Measurements from ENCODE around the gene PLK1.

Gene PLK1

GRCh38 chr16:23691483-23692189, 12.9 kb downstream of the PLK1 start:
- peaks cover 55% of the 10 kb centered on the region for H3K36me3 ChIP-seq (replicated peaks)
- in situ Hi-C loops (cut with MboI; ENCODE audit: low sequenced_read_pairs), result no loop called here
- no peak for DNase-seq (ENCODE audit: low spot score in 2 of 2)

GRCh38 chr16:23692190-23692837, 13.6 kb downstream of the PLK1 start:
- no peaks in the 10 kb centered on the region for H3K4me1 ChIP-seq
- H3K27me3 ChIP-seq (ENCODE audit: low read depth), result no peaks in the 10 kb centered on the region
- H3K36me3 ChIP-seq (replicated peaks), result peaks cover 49% of the 10 kb centered on the region
- H3K9me3 ChIP-seq, result no peaks in the 10 kb centered on the region
- DNase-seq (ENCODE audit: low spot score in 2 of 2), result no peak
- in situ Hi-C loops (cut with MboI; ENCODE audit: low sequenced_read_pairs), result no loop called here
- H3K4me3 ChIP-seq, result no peak overlapping the region

More at GRCh38 chr16:23691483-23692189, 12.9 kb downstream of the PLK1 start:
- H3K27me3 ChIP-seq (ENCODE audit: low read depth), result no peaks in the 10 kb centered on the region
- H3K4me1 ChIP-seq, result no peaks in the 10 kb centered on the region
- no peaks in the 10 kb centered on the region for H3K9me3 ChIP-seq
- no peak overlapping the region for H3K4me3 ChIP-seq

GRCh38 chr16:23694265-23694643, 15.6 kb downstream of the PLK1 start:
- H3K4me3 ChIP-seq, result no peak overlapping the region
- no peaks in the 10 kb centered on the region for H3K4me1 ChIP-seq
- DNase-seq (ENCODE audit: low spot score in 2 of 2), result no peak
- in situ Hi-C loops (cut with MboI; ENCODE audit: low sequenced_read_pairs), result no loop called here
- no peaks in the 10 kb centered on the region for H3K27me3 ChIP-seq (ENCODE audit: low read depth)
- no peaks in the 10 kb centered on the region for H3K9me3 ChIP-seq
- peaks cover 29% of the 10 kb centered on the region for H3K36me3 ChIP-seq (replicated peaks)

- no peaks in the 10 kb centered on the region for H3K9me3 ChIP-seq
- H3K27me3 ChIP-seq (ENCODE audit: low read depth), result no peaks in the 10 kb centered on the region
- in situ Hi-C loops (cut with MboI; ENCODE audit: low sequenced_read_pairs), result no loop called here
- peaks cover 24% of the 10 kb centered on the region for H3K36me3 ChIP-seq (replicated peaks)
- H3K4me3 ChIP-seq, result no peak overlapping the region
- no peaks in the 10 kb centered on the region for H3K4me1 ChIP-seq
- DNase-seq (ENCODE audit: low spot score in 2 of 2), result peak in 1 of 2 experiments; percentile 47
These were observed 16.1 kb downstream of the PLK1 start for GRCh38 chr16:23694644-23695373.

GRCh38 chr16:23695756-23696155, 17.1 kb downstream of the PLK1 start:
- H3K36me3 ChIP-seq (replicated peaks), result peaks cover 16% of the 10 kb centered on the region
- H3K4me3 ChIP-seq, result no peak overlapping the region
- no peaks in the 10 kb centered on the region for H3K27me3 ChIP-seq (ENCODE audit: low read depth)
- H3K4me1 ChIP-seq, result no peaks in the 10 kb centered on the region
- no peak for DNase-seq (ENCODE audit: low spot score in 2 of 2)
- in situ Hi-C loops (cut with MboI; ENCODE audit: low sequenced_read_pairs), result no loop called here
- no peaks in the 10 kb centered on the region for H3K9me3 ChIP-seq

- Histone ChIP-seq H3K4me1 (no peaks in the 10 kb centered on the region), H3K36me3 (replicated peaks) (no peaks in the 10 kb centered on the region), H3K4me3 (no peak overlapping the region), H3K27me3 (ENCODE audit: low read depth) (no peaks in the 10 kb centered on the region), H3K9me3 (no peaks in the 10 kb centered on the region)
- in situ Hi-C loops (cut with MboI; ENCODE audit: low sequenced_read_pairs), result no loop called here
- no peak for DNase-seq (ENCODE audit: low spot score in 2 of 2)
These were observed 20.4 kb downstream of the PLK1 start for GRCh38 chr16:23699100-23699499.

- Histone ChIP-seq H3K9me3 (no peaks in the 10 kb centered on the region), H3K36me3 (replicated peaks) (no peaks in the 10 kb centered on the region), H3K4me1 (no peaks in the 10 kb centered on the region), H3K27me3 (ENCODE audit: low read depth) (no peaks in the 10 kb centered on the region), H3K4me3 (no peak overlapping the region)
- in situ Hi-C loops (cut with MboI; ENCODE audit: low sequenced_read_pairs), result no loop called here
- no peak for DNase-seq (ENCODE audit: low spot score in 2 of 2)
These were observed 21.4 kb downstream of the PLK1 start for GRCh38 chr16:23700093-23700492.

- Histone ChIP-seq H3K9me3 (no peaks in the 10 kb centered on the region), H3K4me1 (no peaks in the 10 kb centered on the region), H3K4me3 (no peak overlapping the region), H3K27me3 (ENCODE audit: low read depth) (no peaks in the 10 kb centered on the region), H3K36me3 (replicated peaks) (no peaks in the 10 kb centered on the region)
- in situ Hi-C loops (cut with MboI; ENCODE audit: low sequenced_read_pairs), result no loop called here
- DNase-seq (ENCODE audit: low spot score in 2 of 2), result no peak
These were observed 21.8 kb downstream of the PLK1 start for GRCh38 chr16:23700509-23700908.

GRCh38 chr16:23701045-23701444, 22.4 kb downstream of the PLK1 start:
- Histone ChIP-seq H3K4me3 (no peak overlapping the region), H3K4me1 (no peaks in the 10 kb centered on the region), H3K36me3 (replicated peaks) (no peaks in the 10 kb centered on the region), H3K9me3 (no peaks in the 10 kb centered on the region), H3K27me3 (ENCODE audit: low read depth) (no peaks in the 10 kb centered on the region)
- no peak for DNase-seq (ENCODE audit: low spot score in 2 of 2)
- in situ Hi-C loops (cut with MboI; ENCODE audit: low sequenced_read_pairs), result no loop called here

- in situ Hi-C loops (cut with MboI; ENCODE audit: low sequenced_read_pairs), result no loop called here
- Histone ChIP-seq H3K27me3 (ENCODE audit: low read depth) (no peaks in the 10 kb centered on the region), H3K36me3 (replicated peaks) (no peaks in the 10 kb centered on the region), H3K4me1 (no peaks in the 10 kb centered on the region), H3K9me3 (no peaks in the 10 kb centered on the region), H3K4me3 (no peak overlapping the region)
- no peak for DNase-seq (ENCODE audit: low spot score in 2 of 2)
These were observed 24.3 kb downstream of the PLK1 start for GRCh38 chr16:23702951-23703350.

GRCh38 chr16:23704772-23705516, 26.3 kb downstream of the PLK1 start:
- in situ Hi-C loops (cut with MboI; ENCODE audit: low sequenced_read_pairs), result no loop called here
- no peak for DNase-seq (ENCODE audit: low spot score in 2 of 2)
- H3K4me3 ChIP-seq, result no peak overlapping the region
- no peaks in the 10 kb centered on the region for H3K36me3 ChIP-seq (replicated peaks)
- H3K27me3 ChIP-seq (ENCODE audit: low read depth), result no peaks in the 10 kb centered on the region
- no peaks in the 10 kb centered on the region for H3K9me3 ChIP-seq
- H3K4me1 ChIP-seq, result no peaks in the 10 kb centered on the region

- Histone ChIP-seq H3K9me3 (no peaks in the 10 kb centered on the region), H3K4me1 (no peaks in the 10 kb centered on the region), H3K27me3 (ENCODE audit: low read depth) (no peaks in the 10 kb centered on the region), H3K4me3 (no peak overlapping the region), H3K36me3 (replicated peaks) (no peaks in the 10 kb centered on the region)
- in situ Hi-C loops (cut with MboI; ENCODE audit: low sequenced_read_pairs), result no loop called here
- DNase-seq (ENCODE audit: low spot score in 2 of 2), result no peak
These were observed 26.8 kb downstream of the PLK1 start for GRCh38 chr16:23705517-23705902.

- H3K27me3 ChIP-seq (ENCODE audit: low read depth), result no peaks in the 10 kb centered on the region
- H3K9me3 ChIP-seq, result no peaks in the 10 kb centered on the region
- H3K36me3 ChIP-seq (replicated peaks), result no peaks in the 10 kb centered on the region
- no peak for DNase-seq (ENCODE audit: low spot score in 2 of 2)
- no peaks in the 10 kb centered on the region for H3K4me1 ChIP-seq
- in situ Hi-C loops (cut with MboI; ENCODE audit: low sequenced_read_pairs), result no loop called here
- no peak overlapping the region for H3K4me3 ChIP-seq
These were observed 27.8 kb downstream of the PLK1 start for GRCh38 chr16:23706439-23706838.

- no peak overlapping the region for H3K4me3 ChIP-seq
- no peaks in the 10 kb centered on the region for H3K36me3 ChIP-seq (replicated peaks)
- no peaks in the 10 kb centered on the region for H3K9me3 ChIP-seq
- H3K27me3 ChIP-seq (ENCODE audit: low read depth), result no peaks in the 10 kb centered on the region
- H3K4me1 ChIP-seq, result no peaks in the 10 kb centered on the region
- no peak for DNase-seq (ENCODE audit: low spot score in 2 of 2)
- in situ Hi-C loops (cut with MboI; ENCODE audit: low sequenced_read_pairs), result no loop called here
These were observed 30.8 kb downstream of the PLK1 start for GRCh38 chr16:23709536-23709935.
